ENCODE measurements around the gene AMACR. TPM values are rescaled to one million over a fixed set of nuclear protein-coding genes. Genes with fewer than 3 reads are reported as not detected.
A peak's percentile ranks its signal among the peaks of the same experiment; 100 is the strongest.
"Not testable (repeated sequence)": the region's sequence is repeated elsewhere in the genome, so short reads cannot be mapped to it uniquely, and the experiment has no call there.

The AMACR gene
- total RNA-seq, 1 donor from 2014 or later = 10.4 TPM

DNA sequence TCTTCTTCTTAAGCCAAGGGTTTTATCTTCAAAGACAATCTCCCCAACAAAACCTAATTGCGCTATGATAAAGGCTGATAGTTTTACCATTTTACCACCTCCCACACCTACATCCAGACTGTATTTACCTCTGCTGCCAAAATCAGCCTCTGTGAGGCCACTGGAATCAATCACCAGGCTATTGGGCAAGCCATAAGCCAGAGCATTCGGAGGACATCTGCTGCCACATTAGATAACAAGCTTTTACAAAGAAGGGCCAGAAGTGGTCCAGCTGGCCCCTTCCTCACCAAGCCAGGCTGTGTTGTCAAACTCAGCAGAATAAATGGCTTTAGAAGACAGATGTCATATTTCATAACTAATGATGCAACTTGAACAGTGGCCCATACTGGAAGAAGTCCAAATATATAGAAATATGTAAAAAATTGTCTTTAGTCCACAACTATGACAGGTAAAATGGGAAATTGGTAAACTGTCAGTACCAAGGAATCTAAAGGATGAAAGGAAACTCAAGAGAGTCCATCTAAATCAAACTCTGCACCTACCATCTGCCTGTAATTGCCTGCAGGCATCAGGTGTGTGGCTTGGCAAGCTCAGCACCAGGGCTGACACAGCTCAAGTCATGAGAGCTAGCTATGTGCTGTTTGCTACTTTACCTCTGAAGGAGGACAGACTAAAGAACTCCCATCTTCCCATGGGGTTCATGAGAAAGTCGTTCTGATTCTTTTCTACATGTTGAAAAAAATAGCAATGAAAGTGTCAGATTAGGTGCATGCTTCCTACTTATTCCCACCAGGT lies 39.4 kb downstream of the AMACR start:
- no peak for DNase-seq (ENCODE audit: low spot score)

DNA sequence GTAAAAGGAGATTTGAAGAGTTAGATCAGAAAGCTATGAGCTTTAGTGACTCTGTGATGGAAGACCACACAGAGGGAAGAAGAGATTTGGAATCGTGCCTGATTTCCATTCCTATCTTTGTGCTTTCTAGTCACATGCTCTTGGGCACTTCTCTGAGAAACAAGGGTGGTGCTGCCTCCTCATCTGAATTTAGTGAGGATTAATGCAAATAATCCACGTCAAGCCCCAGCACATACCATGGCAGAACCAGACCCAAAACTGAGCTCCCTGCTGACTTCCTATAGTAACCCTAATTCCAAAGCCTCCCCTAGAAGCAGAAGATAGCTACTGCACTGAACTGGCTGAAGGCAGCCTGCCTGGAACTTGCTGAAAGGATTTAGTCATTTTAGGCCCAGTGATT lies 41.0 kb downstream of the AMACR start:
- no peak for DNase-seq (ENCODE audit: low spot score)

DNA sequence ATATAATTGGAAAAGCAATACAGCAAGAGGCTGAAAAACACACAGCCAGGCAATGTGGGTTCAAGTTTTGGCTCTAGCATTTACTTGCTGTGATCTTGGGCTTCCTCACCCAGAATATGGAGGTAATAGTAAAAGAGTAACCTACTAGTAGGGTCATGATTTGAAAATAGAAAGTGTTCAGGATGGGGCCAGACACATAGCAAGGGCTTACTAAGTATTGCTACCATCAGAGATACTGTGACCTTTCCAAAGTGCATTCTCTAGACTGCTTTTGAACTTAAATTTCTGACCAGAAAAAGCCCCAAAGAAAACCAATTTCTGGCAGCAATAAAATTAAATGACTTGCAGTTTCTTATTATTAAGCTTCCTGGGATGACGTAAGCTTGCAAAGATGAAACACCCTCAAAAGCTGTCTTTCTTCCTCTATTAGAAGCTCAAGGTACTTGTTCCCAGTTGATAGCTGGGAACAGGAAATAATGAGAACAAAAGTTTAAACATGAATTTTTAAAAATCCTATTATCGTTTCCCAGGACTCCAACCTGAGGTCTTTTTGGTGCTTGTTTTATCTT lies 43.6 kb downstream of the AMACR start:
- DNase-seq (ENCODE audit: low spot score) = no peak

DNA sequence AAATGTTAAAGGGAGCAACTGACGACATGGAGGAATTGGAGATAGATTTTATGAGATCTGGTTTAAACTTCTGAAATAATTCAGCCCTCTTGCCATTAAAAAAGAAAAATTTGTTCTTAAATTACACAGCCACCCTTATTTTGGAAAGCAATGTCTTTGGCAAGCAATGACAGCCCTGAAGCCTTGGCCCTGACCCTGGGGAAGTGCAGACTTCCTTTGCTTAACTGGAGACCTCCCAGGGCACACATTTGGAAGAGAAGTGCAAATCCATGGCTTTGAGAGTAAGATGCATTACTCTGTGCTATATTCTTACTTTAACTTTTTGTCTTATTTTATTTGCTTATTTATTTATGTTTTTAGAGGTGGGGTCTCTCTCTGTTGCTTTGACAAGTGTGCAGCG lies 49.7 kb downstream of the AMACR start:
- DNase-seq (ENCODE audit: low spot score) = no peak

DNA sequence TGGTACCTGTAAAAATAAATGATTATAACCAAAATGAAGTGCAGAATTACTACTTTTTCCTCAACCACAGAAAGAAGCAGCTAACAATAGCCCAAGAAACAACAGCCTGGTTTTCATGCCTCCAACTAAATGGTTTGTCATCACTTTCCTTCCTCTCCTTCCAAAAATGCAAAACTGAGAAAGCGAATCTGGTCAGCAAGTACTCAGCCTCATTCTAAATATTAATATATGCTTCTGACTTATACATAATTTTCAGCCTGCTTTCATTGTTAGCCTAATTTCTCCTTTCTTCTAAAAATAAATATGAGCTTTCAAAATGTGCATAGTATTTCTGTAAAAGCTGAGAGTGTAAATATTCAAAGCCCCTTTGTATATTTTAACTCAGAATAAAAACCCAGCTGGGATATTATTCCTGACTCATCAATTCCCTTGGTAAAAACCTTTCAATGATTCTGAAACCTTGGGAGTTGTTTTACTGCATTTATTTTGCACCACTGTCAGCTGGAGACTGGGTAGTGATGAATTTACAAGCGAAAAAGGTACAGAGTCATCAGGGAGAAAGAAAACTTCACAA lies 50.2 kb downstream of the AMACR start:
- DNase-seq (ENCODE audit: low spot score) = no peak

DNA sequence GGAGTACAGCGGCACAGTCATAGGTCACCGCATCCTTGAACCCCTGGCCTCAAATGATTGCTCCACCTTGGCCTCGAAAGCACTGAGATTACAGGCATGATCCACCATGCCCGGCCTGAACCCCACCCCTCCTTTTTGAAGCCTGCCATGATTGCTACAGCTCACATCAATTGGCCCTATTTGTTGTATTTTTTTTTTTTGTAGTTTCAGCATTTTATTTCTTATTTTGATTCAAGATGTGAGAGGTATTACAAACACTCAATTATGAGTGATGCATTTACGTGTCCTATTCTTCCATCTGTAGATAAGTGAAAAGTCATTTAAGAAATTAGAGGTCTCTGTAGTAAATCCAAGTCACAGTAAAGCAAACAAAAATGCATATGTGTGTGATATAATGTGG lies 55.7 kb downstream of the AMACR start:
- DNase-seq (ENCODE audit: low spot score) = not testable (repeated sequence)

DNA sequence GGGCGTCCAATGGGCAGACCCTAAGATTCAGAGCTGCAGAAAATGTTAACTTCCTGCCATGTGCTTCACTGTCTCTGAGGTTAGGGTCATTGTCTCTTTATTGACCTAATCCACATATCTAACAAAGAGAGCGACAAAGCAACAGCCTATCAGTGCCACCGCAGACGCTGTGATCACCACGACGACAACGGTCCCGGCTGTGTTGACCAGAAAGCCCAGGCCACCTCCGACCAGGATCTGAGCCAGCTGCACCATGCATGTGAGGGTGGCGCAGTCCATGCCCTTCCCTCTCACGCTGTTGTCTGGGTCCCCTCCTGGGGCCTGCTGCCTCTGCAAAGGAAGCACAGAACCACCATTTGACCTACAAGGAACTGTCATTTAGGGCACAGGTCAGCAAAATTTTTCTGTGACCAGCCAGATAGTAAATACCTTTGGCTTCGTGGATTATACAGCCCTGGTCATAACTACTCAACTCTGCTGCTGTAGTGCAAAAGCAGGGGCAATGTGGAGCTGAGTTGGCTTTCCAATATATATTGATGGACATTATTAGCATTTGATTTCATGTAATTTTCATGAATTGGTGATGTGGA lies 63.2 kb downstream of the AMACR start:
- DNase-seq (ENCODE audit: low spot score) = no peak

DNA sequence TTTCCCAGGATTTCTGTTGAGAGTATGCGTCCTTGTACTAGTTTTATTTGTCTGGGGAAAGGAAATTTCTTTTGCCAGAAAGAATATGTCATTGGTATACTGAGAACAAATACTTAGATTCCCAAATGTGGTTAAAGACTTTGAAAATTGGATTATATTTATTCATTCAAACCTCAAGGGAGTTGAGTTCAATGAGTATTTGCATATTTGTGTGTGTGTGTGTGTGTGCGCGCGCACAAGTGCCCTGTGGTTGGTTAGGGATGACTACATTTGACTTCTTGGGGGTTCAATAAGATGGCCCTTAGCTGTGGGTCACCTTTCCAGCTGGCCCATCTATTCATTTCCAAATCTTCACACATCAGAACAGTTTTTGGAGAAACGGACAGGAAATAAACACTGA lies 66.8 kb downstream of the AMACR start:
- no peak for DNase-seq (ENCODE audit: low spot score)

DNA sequence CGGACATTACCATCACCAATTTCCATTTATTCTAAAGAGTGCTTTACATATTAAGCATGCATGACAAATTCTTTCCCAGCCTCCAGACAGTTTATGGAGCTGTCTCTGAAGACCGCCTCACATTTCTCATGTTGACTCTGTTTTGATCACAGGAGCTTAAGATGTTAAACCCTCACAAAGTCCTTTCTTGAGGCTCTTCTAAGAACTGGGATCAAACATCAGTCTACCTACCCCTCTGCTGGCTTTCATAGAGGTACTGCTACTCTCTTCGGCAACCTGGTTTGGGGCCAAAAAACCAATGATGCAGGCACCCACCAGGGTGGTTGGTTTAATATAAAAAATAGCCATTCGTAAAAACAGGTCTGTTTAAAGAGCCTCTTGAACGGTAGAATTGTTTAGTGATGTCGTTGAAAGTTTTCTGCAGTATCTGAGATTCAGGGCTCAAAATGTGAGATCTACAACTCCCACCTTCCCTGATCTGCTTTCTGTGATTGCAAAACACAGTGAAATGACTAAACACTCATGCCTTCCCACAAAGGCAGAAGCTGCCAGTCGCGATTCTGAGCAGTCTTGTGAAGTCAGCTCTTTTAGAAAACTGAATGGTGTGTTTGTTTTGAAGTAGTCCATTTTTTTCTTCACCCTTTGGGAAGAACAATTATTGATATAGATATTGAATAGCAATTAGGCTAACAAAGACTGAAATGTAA lies 68.1 kb downstream of the AMACR start:
- peak; percentile 76 for DNase-seq (ENCODE audit: low spot score)

DNA sequence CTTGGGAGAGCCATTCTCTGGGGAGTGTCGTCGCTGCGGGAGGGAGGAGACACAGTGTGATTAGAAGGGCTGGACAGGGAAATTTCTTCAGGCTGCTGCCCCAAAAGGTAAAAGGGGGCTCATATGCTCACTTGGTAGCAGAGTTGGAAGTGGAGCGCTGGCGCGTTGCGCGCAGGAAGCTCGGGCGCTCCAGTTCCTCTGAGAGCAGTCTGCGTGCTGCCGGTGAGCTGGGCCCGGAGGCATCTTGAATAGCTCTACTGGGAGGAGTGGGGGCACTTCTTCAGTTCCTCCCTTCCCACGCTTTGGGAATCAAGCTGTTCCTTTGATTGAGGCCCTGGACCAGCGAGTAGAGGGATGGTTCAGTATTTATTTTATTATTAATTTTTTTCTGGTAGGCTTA lies 69.0 kb downstream of the AMACR start:
- no peak for DNase-seq (ENCODE audit: low spot score)

DNA sequence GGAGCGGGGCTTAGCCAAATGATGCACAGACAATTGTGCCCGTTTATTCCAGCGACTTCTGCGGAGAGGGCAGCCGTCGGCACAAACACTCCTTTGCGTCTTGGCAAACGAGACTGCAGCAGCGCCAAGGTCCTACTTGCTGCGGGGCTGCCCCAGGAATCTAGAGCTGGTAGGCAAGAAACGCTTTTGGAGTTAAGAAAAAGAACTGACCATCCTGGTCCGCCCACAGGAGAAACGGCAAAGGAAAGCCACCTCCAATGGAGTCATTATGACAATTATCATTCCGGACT lies 69.4 kb downstream of the AMACR start:
- DNase-seq (ENCODE audit: low spot score) = no peak

DNA sequence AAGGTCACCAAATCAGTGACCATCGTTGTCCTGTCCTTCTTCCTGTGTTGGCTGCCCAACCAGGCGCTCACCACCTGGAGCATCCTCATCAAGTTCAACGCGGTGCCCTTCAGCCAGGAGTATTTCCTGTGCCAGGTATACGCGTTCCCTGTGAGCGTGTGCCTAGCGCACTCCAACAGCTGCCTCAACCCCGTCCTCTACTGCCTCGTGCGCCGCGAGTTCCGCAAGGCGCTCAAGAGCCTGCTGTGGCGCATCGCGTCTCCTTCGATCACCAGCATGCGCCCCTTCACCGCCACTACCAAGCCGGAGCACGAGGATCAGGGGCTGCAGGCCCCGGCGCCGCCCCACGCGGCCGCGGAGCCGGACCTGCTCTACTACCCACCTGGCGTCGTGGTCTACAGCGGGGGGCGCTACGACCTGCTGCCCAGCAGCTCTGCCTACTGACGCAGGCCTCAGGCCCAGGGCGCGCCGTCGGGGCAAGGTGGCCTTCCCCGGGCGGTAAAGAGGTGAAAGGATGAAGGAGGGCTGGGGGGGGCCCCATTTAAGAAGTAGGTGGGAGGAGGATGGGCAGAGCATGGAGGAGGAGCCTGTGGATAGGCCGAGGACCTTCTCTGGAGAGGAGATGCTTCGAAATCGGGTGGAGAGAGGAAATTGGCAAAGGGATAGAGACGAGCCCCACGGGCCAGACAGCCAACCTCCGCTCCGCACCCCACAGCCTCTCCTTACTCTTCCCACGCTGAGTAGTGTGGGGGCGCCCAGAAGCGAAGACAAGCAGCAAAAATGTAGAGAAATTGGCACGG lies 69.9 kb downstream of the AMACR start:
- DNase-seq (ENCODE audit: low spot score) = no peak

DNA sequence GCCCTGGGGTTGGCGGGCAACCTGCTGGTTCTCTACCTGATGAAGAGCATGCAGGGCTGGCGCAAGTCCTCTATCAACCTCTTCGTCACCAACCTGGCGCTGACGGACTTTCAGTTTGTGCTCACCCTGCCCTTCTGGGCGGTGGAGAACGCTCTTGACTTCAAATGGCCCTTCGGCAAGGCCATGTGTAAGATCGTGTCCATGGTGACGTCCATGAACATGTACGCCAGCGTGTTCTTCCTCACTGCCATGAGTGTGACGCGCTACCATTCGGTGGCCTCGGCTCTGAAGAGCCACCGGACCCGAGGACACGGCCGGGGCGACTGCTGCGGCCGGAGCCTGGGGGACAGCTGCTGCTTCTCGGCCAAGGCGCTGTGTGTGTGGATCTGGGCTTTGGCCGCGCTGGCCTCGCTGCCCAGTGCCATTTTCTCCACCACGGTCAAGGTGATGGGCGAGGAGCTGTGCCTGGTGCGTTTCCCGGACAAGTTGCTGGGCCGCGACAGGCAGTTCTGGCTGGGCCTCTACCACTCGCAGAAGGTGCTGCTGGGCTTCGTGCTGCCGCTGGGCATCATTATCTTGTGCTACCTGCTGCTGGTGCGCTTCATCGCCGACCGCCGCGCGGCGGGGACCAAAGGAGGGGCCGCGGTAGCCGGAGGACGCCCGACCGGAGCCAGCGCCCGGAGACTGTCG lies 70.7 kb downstream of the AMACR start:
- DNase-seq (ENCODE audit: low spot score) = no peak

DNA sequence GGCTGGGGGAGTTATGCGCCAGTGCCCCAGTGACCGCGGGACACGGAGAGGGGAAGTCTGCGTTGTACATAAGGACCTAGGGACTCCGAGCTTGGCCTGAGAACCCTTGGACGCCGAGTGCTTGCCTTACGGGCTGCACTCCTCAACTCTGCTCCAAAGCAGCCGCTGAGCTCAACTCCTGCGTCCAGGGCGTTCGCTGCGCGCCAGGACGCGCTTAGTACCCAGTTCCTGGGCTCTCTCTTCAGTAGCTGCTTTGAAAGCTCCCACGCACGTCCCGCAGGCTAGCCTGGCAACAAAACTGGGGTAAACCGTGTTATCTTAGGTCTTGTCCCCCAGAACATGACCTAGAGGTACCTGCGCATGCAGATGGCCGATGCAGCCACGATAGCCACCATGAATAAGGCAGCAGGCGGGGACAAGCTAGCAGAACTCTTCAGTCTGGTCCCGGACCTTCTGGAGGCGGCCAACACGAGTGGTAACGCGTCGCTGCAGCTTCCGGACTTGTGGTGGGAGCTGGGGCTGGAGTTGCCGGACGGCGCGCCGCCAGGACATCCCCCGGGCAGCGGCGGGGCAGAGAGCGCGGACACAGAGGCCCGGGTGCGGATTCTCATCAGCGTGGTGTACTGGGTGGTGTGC lies 71.4 kb downstream of the AMACR start, which contains the start of gene RXFP3:
TSS of gene RXFP3 (plus strand) at position 6 of the 636 bp plus-strand sequence. CDS start at position 361, 355 bp downstream.
- DNase-seq (ENCODE audit: low spot score) = peak; percentile 23

Other genes with a start within 250 kb of the AMACR start
- gene ADAMTS12, start 116.1 kb downstream of the AMACR start, total RNA-seq (ENCODE audit: insufficient read depth, low replicate concordance) = 49.4 TPM
- not detected for gene RXFP3, start 71.7 kb downstream of the AMACR start, total RNA-seq (ENCODE audit: insufficient read depth, low replicate concordance)
- 1.2 TPM for gene SLC45A2, start 23.4 kb downstream of the AMACR start, total RNA-seq (ENCODE audit: insufficient read depth, low replicate concordance)
- 200 TPM for gene C1QTNF3, start 35.2 kb upstream of the AMACR start, total RNA-seq (ENCODE audit: insufficient read depth, low replicate concordance)

All from umbilical cord (tissue), 2 donors.